ENCODE data around the gene ITLN1.

GRCh38 chr1:160879056-160879455 is 5.9 kb downstream of the ITLN1 start:
- TF ChIP-seq CTCF (IDR thresholded peaks at IDR 0.05) (no peak), POLR2A (IDR thresholded peaks at IDR 0.05) (no peak)
